ENCODE data around the gene MRPS30. TPM values are rescaled to one million over a fixed set of nuclear protein-coding genes. Genes with fewer than 3 reads are reported as not detected.
A peak's percentile ranks its signal among the peaks of the same experiment; 100 is the strongest.

The MRPS30 gene
- total RNA-seq, 1 donor from 2014 or later, result 41.4 TPM

GRCh38 chr5:44807269-44807668, 1.5 kb upstream of the MRPS30 start:
- no peak for DNase-seq
- peaks cover 4% of the 10 kb centered on the region for H3K27me3 Mint-ChIP-seq
- H3K27ac Mint-ChIP-seq, result no peak overlapping the region
- peaks cover 23% of the 10 kb centered on the region for H3K36me3 Mint-ChIP-seq (ENCODE audit: low read depth)
- ATAC-seq (ENCODE audit: low read depth), result no peak
- POLR2A ChIA-PET, result no interaction called here
- intact Hi-C loops (cut with micrococcal nuclease), result no loop called here
- no peaks in the 10 kb centered on the region for H3K9me3 Mint-ChIP-seq
- H3K4me1 Mint-ChIP-seq, result peaks cover 29% of the 10 kb centered on the region
- no peak overlapping the region for H3K4me3 Mint-ChIP-seq
- CTCF ChIA-PET, result no interaction called here
- TF ChIP-seq CTCF (IDR thresholded peaks at IDR 0.05), result no peak

- Mint-ChIP-seq H3K27me3 (peaks cover 4% of the 10 kb centered on the region), H3K4me3 (peak overlapping the region; percentile 97), H3K9me3 (no peaks in the 10 kb centered on the region), H3K36me3 (ENCODE audit: low read depth) (peaks cover 37% of the 10 kb centered on the region), H3K27ac (peak overlapping the region; percentile 94), H3K4me1 (peaks cover 34% of the 10 kb centered on the region)
- DNase-seq (no peak), ATAC-seq (ENCODE audit: low read depth) (no peak)
- no peak for TF ChIP-seq CTCF (IDR thresholded peaks at IDR 0.05)
- intact Hi-C loops (cut with micrococcal nuclease), result loop anchor here (2.0 kb wide), 1 partner anchor 1689 kb away; the partner anchor contains the start of gene ZNF131
- ChIA-PET POLR2A (interaction anchor here (0.5 to 1.8 kb wide), 4 partner anchors 66 to 1710 kb away, joined by 3 to 7 read pairs (median 3); partner anchors contain the start of gene TMEM267), CTCF (no interaction called here)
These were observed 638 bp downstream of the MRPS30 start for GRCh38 chr5:44809215-44809955.

- H3K4me3 Mint-ChIP-seq, result peak overlapping the region; percentile 97
- intact Hi-C loops (cut with micrococcal nuclease), result loop anchor here (2.0 kb wide), 1 partner anchor 1689 kb away; the partner anchor contains the start of gene ZNF131
- no peaks in the 10 kb centered on the region for H3K9me3 Mint-ChIP-seq
- no peak overlapping the region for H3K27ac Mint-ChIP-seq
- H3K36me3 Mint-ChIP-seq (ENCODE audit: low read depth), result peaks cover 43% of the 10 kb centered on the region
- peaks cover 4% of the 10 kb centered on the region for H3K27me3 Mint-ChIP-seq
- CTCF ChIA-PET, result no interaction called here
- H3K4me1 Mint-ChIP-seq, result peaks cover 34% of the 10 kb centered on the region
- TF ChIP-seq CTCF (IDR thresholded peaks at IDR 0.05), result no peak
- ATAC-seq (ENCODE audit: low read depth) (no peak), DNase-seq (no peak)
- POLR2A ChIA-PET, result interaction anchor here (0.6 to 1.8 kb wide), 4 partner anchors 65 to 1616 kb away, joined by 3 to 7 read pairs (median 3); partner anchors contain the start of gene TMEM267
These were observed 1.2 kb downstream of the MRPS30 start for GRCh38 chr5:44809956-44810420.

- no peak overlapping the region for H3K4me3 Mint-ChIP-seq
These were observed 6.0 kb downstream of the MRPS30 start for GRCh38 chr5:44814761-44815160.

More at GRCh38 chr5:44814761-44815160, 6.0 kb downstream of the MRPS30 start:
- Mint-ChIP-seq H3K9me3 (no peaks in the 10 kb centered on the region), H3K36me3 (ENCODE audit: low read depth) (peaks cover 65% of the 10 kb centered on the region), H3K27ac (no peak overlapping the region), H3K27me3 (no peaks in the 10 kb centered on the region), H3K4me1 (peaks cover 24% of the 10 kb centered on the region)
- no peak for TF ChIP-seq CTCF (IDR thresholded peaks at IDR 0.05)
- intact Hi-C loops (cut with micrococcal nuclease), result no loop called here
- DNase-seq (no peak), ATAC-seq (ENCODE audit: low read depth) (no peak)
- ChIA-PET POLR2A (no interaction called here), CTCF (no interaction called here)

All from activated B cell treated with CpG ODN at 0.5 μM for 24 hours (primary cell).